ENCODE results near the gene TMC3.
"Not testable (repeated sequence)": the region's sequence is repeated elsewhere in the genome, so short reads cannot be mapped to it uniquely, and the experiment has no call there.

The TMC3 gene

GRCh38 chr15:81361891-81362290 is 12.1 kb downstream of the TMC3 start:
- TF ChIP-seq CTCF (IDR thresholded peaks at IDR 0.05; ENCODE audit: borderline replicate concordance, insufficient read depth, low read depth, low read length), result no peak
- H3K4me3 ChIP-seq (ENCODE audit: low read depth, low read length), result no peak overlapping the region

DNA sequence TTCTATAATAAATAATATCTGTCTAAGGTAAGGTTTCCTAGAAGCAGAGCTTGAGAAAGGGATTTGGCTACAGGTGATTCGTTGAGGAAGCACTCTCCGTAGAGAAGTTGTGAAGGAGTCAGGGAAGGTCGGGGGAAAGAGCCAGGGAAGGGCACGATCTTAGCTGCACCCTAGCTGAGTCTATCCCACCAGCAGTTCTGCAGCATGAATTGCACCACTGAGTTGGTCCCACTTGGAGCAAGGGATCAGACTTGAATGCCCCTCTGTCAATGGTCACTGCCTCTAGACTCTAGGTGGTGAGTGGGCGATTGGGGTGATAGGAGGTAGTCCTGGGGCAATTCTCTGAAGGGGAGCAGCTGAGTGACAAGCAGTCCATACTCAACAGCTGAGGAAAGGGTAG is 13.5 kb downstream of the TMC3 start:
- H3K4me3 ChIP-seq (ENCODE audit: low read depth, low read length), result no peak overlapping the region
- no peak for TF ChIP-seq CTCF (IDR thresholded peaks at IDR 0.05; ENCODE audit: borderline replicate concordance, insufficient read depth, low read depth, low read length)

GRCh38 chr15:81358248-81358647 is 15.8 kb downstream of the TMC3 start:
- no peak for TF ChIP-seq CTCF (IDR thresholded peaks at IDR 0.05; ENCODE audit: borderline replicate concordance, insufficient read depth, low read depth, low read length)
- H3K4me3 ChIP-seq (ENCODE audit: low read depth, low read length), result no peak overlapping the region

DNA sequence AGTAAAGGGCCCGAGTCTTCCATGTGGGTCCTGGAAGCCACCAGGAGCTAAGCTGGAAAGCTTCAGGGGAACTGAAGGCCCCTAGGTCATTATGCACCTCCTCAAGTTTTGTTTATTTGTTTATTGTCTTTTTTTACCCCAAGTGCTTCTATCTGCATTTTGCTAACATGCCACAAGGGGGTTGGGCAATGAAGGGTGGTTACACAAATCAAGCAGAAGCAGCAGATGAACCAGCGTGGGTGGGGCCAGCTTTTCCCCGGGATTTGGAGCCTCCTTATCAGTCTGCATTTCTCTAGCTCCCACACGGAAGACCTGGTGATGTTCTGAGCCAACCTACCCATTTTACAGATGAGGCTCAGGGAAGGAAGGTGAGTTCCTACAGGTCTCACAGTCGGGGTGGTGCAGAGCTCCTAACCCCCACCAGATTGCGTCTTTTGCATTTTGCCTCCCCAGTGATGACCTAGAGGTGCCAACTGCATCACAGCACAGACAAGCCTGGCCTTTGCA is 16.8 kb downstream of the TMC3 start:
- H3K4me3 ChIP-seq (ENCODE audit: low read depth, low read length), result no peak overlapping the region
- TF ChIP-seq CTCF (IDR thresholded peaks at IDR 0.05; ENCODE audit: borderline replicate concordance, insufficient read depth, low read depth, low read length), result peak; percentile 29; the same call in 1 of the 2 replicates

DNA sequence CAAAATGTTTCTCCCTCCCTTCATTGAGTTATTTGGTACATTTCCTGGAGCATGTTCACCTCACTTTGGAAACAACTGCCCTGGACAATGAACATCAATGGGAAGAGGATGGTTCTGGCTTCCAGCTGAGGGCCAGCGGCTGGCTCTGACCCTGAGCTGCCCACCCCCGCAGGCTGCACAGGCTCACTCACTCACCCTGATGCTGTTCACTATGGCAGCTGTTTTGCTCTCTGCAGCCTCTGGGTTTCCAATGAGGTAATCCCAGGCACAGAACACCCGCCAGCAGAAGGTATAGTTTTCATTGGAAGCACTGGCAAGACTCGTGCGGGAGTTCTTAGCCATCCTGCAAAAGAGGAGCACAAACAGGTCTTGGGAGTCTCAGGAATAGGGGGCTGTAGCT is 17.8 kb downstream of the TMC3 start:
- no peak overlapping the region for H3K4me3 ChIP-seq (ENCODE audit: low read depth, low read length)
- TF ChIP-seq CTCF (IDR thresholded peaks at IDR 0.05; ENCODE audit: borderline replicate concordance, insufficient read depth, low read depth, low read length), result no peak

- TF ChIP-seq CTCF (IDR thresholded peaks at IDR 0.05; ENCODE audit: borderline replicate concordance, insufficient read depth, low read depth, low read length), result no peak
Measured at GRCh38 chr15:81351651-81352050, 22.4 kb downstream of the TMC3 start.

DNA sequence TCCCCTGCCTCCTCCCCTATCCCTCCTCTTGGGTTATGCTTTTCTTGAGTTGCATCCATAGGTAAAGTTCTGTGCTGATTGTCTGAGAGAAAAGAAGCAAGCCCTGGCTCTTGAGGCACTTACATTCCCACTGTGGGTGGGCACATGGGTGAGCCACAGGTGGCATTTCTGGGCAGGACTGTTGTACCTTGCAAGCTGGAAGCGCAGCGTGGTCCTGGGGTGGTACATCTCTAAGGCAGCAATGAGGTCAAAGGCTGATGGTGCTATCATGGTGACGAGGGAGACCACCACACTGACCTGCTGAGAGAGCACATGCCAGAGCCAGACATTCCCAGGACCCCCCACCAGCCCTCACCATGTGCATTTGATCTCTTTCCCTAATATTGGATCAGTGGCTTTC is 24.7 kb downstream of the TMC3 start:
- TF ChIP-seq CTCF (IDR thresholded peaks at IDR 0.05; ENCODE audit: borderline replicate concordance, insufficient read depth, low read depth, low read length), result no peak
- H3K4me3 ChIP-seq (ENCODE audit: low read depth, low read length), result no peak overlapping the region

More at GRCh38 chr15:81351651-81352050, 22.4 kb downstream of the TMC3 start:
- no peak overlapping the region for H3K4me3 ChIP-seq (ENCODE audit: low read depth, low read length)

GRCh38 chr15:81348691-81349090 is 25.3 kb downstream of the TMC3 start:
- H3K4me3 ChIP-seq (ENCODE audit: low read depth, low read length), result not testable (repeated sequence)
